GM19240 (cell line): ENCODE measurements around the gene JPH3.

Experiments
- DNase-seq: peaks from one replicate; pipeline ENCODE4 v3.0.0; 2011; ENCODE audit warnings: low spot score; ENCODE audit not compliant: insufficient read length

Gene JPH3

DNA sequence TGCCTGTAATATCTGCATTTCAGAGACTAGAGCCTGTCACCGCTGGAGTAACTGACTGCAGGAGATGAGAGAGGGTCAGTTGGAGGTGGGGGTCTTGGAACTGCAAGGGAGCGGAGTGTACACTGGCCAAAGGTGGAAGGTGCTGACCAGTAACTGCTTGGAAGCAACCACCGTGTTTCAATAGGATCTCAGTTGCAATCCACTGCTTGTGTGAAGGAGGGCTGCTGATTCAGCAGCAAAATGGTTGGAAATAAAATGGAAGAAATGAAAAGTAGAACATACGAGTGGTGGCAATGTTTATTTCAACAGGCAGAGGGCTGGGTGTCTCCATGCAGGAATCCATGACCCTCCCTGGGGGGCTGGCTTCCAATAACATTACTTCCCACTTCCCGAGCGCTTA is 2.1 kb upstream of the JPH3 start:
- DNase-seq: no peak

DNA sequence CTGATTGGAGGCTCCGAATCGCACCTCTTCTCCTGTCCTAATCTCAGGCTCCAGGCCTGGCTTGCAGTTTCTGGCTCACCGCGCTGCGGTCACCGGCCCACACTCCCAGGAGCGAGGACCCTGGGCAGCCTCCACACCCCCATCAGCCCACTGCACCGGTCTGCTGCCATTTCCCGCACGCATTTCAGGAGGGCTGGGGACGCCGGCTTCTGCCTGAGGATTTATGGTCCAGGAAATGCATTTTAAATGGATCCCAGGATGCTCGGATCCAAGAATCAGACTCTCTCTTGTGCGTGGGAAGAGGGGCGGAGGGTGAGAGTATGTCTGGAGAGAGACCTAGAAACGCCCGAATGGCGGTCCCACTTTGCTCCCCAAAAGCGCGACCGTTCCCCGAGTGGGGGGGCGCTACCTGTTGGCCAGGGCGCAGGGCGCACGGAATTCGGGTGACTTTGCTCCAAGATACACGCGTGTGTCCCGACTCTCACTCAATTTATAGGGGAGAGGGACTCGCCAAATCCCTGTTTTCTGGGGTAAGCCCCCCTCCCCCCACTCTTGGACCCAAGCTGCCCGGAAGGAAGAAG is 817 bp upstream of the JPH3 start:
- no peak for DNase-seq

DNA sequence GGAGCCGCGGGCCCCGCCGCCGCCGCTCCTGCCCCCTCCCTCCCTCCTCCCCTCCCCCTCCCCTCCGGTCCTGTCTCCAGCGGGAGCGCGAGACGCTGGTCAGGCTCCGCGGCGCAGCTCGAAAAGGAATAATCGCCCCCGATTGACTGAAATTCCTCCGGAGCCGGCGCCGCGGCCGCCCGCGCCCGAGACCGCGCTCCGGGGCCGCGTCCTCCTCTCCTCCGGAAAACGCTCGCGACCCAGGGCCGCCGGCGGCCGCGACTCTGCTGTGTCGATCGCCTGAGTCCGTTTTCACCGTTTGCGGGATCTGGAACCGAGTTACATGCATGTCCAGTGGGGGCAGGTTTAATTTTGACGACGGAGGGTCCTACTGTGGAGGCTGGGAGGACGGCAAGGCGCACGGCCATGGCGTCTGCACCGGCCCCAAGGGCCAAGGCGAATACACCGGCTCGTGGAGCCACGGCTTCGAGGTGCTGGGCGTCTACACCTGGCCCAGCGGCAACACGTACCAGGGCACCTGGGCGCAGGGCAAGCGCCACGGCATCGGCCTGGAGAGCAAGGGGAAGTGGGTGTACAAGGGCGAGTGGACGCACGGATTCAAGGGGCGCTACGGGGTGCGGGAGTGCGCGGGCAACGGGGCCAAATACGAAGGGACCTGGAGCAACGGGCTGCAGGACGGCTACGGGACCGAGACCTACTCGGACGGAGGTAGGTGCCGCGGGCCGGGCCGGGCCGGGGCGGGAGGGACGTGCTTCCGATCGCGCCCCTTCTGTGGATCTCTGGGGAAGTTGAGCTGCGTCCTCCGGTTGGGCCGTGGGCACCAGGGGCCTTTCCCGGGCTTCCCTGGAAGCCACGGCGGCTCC is 744 bp downstream of the JPH3 start:
- no peak for DNase-seq

DNA sequence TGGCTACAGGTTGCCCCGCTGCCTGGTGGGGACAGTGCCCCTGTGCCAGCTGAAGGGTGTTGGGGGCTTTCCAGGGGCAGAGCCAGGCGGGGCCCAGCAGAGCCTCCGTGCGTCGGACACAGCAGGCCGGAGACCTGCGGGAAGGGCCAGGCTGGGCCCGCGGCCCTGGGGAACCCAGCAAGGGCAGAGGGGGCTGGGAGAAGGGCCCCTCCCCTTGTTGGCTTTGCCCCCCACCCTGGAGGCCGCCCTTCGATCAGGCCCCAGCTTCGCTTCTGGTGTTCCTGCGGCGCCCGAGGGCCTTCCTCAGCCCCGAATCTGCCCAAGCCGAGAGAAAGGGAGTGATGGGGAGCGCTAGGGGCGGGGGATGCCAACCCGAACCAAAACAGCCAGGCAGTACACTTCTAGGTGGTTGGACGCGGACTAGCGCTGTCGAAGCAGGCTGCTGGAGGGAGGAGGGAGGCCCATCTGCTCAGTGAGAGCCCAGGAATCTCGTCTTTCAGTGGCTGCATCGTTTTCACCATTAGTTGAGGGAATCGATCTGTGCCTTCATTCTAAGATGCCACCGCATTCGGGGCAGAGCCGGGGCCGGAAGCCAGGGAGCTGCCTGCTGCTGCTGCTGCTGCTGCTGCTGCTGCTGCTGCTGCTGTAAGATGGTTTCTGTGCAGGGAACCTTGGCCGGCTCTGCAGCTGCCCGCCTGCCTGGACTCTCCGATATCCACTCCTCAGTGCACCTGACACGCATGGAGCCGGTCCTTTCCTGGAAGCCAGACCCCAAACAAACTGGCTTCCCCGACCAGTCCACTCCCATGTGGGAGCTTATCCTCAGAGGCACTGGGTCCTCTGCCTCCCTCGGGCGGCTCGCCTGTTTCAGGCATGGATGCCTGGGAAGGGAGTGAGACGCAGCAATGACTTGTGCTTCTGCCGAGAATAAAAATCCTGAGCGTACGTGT is 1.7 kb downstream of the JPH3 start:
- DNase-seq: no peak

DNA sequence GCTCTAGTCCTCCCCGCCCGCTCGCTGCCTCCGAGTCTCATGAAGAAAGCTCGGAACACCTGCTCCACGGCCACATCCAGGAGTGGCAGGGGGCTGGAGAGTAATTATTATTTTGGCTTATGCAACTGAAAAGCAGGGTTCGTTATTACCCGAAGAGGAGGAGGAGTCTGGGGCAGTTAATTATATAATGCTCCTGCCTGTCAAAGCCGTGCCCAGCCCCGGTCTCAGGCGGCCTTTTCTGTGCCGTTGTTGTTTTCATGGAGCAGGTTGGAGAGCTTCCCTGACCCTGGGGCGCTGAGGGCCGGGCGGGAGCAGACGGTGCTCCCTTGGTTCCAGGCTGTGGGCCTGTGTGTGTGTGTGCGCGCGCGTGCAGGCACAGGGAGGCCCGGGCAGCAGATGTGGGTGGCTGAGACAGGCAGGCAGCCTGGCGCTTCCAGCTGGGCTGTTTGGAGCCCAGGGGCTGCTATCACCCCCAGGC is 2.4 kb downstream of the JPH3 start:
- DNase-seq: no peak

DNA sequence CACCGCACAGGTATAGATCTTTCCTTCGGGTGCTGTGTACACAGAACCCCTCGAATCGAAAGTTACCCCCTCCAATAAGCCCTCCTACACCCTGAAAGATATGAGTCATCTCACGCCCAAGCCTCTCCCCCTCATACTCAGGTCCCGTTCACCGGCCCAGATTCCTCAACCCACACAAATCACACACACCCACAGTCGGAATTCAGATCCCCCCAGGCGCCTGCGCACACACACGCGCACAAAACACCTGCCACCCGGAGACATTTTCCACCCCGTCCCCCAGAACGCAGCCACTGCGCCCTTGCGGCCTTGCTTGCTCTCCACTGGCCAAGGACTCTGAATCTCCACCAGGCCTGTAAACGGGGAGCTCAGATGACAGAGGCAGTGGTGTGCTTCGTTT is 4.9 kb downstream of the JPH3 start:
- no peak for DNase-seq

DNA sequence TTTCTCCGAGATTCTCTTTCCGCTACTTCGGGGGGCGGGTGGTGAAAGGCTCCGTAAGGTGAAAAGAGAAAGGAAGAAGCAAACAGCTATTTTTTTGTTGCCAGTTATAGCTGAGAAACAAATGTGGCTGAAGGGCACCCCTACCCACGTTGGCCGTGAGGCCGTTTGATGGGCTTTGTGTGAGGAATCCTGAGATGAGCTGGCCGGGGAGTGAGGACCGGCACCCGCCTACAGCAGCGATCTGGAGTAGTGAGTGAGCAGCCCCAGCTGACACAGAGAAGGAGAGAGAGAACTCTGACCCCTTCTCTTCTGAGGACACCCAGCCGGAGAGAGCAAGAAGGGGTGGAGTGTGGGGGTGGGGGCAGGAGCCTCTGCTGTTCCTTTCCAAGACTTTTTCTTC is 5.6 kb downstream of the JPH3 start:
- no peak for DNase-seq

DNA sequence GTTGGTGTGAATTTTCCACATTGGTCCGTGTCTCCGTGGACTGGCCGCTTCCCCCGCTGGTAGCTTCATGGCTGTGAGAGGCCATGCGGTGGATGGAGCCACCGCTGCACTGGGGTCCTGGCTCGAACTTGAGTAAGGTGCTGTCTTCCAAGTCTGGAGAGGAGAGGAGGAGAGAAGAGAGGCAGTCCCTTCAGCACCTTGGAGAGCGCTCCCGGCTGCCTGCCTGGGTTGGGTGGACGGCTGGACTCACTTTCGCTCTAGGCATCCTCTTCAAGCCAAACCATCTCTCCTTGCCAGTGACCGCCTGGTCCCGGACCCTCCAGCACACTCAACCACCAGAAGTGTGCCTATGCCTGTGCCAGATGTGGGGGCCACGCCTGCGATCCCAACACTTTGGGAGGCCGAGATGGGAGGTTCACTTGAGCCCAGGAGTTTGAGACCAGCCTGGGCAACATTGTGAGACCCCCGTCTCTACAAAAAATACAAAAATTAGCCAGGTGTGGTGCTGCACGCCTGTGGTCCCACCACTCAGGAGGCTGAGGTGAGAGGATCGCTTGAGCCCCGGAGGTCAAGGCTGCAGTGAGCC is 6.2 kb downstream of the JPH3 start:
- DNase-seq: peak; percentile 55

DNA sequence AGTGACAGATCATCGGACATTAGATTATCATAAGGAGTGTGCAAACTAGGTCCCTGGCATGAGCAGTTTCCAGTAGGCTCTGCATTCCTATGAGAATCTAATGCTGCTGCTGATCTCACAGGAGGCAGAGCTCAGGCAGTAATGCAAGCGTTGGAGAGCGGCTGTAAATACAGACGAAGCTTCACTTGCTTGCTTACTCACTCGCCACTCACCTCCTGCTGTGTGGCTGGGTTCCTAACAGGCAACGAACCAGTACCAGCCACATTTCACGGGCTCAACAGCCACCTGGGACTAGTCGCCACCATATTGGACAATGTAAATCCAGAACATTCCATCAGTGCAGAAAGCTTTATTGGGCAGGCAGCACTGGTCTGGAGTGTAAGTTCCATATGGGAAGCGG is 7.7 kb downstream of the JPH3 start:
- no peak for DNase-seq

DNA sequence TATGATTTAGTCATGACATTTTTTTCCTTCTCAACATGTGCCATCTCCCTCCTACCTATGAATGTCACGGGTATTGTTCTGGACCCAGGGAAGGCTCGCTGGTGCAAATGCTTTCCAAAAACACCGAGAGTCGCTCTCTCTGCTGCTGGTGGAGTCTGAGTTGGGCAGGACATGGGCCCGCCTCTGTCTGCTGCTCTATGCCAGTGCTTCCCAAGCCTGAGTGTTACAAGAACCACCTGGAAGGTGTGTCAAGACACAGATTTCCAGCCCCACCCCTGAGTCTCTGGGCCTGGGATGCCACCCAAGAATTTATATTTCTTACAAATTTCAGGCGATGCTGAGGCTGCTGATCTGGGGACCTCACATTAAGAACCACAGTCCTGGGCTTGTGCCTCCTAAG is 9.1 kb downstream of the JPH3 start:
- no peak for DNase-seq

DNA sequence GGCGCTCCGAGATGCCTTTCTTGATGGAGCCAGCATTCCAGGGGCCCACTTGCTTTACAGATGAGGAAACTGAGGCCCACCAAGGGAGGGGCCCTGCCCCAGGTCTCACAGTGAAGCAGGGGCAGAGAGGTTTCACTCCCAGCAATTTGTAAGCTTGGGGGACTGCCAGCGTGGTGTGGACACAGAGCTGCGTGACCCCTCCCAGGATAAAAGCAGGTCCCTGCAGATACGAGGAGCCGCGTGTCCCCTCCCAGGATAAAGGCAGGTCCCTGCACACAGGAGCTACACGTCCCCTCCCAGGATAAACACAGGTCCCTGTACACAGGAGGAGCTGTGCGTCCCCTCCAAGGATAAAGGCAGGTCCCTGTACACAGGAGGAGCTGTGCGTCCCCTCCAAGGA is 11.7 kb downstream of the JPH3 start:
- no peak for DNase-seq

DNA sequence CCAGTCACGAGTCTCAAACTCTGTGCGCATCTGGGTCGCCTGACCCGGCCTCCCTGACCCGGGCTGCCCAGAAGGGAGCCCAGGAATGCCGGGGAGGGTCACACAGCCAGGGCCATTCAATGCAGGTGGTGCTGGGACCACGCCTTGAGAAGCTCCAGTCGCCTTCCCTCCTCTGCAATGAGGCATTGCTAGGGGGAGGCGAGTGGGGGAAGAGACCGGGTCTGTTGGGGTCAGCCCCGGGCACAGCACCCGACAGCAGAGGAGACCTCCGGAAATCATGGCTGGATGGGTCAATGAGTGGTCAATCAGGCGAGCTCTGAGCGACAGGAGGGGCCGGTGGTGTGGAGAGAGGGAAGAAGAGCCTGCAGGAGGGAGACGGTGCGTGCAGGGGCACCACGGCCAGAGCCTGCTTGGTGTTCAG is 13.3 kb downstream of the JPH3 start:
- DNase-seq: no peak

DNA sequence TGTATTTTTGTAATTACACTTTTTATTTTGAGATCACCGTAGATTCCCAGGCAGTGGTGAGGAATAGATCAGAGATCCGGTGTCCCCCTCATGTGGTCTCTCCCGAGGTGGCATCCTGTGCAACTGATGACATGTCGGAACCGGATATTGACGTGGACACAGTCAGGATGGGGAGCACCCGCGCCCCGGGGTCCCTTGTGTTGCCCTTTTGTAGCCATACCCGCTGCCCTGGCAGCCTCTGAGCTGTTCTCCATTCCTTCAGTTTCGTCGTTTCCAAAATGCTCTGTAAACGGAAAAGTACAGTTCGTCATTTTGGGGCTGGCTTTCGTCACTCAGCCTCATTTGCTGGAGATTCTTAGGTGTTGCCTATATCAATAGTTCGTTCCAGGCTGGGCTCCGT is 14.2 kb downstream of the JPH3 start:
- no peak for DNase-seq

DNA sequence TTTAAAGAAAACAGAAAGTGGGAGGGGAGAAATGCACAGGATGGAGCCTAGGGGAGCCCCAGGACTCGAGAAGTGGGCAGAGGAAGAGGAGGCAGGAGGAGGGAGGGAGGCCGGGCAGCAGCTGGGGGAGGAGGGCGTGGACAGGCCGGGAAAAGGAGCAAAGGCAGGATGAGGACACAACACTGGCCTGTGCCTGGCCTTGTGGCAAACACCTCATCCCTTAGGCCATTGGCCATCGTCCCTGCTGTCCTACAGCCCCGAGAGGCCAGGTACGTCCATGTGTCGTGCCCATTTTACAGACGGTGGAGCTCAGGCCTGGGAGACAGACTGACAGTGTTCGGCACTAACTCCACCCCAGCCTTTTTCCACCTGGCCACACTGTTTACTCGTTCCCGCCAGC is 15.9 kb downstream of the JPH3 start:
- no peak for DNase-seq

DNA sequence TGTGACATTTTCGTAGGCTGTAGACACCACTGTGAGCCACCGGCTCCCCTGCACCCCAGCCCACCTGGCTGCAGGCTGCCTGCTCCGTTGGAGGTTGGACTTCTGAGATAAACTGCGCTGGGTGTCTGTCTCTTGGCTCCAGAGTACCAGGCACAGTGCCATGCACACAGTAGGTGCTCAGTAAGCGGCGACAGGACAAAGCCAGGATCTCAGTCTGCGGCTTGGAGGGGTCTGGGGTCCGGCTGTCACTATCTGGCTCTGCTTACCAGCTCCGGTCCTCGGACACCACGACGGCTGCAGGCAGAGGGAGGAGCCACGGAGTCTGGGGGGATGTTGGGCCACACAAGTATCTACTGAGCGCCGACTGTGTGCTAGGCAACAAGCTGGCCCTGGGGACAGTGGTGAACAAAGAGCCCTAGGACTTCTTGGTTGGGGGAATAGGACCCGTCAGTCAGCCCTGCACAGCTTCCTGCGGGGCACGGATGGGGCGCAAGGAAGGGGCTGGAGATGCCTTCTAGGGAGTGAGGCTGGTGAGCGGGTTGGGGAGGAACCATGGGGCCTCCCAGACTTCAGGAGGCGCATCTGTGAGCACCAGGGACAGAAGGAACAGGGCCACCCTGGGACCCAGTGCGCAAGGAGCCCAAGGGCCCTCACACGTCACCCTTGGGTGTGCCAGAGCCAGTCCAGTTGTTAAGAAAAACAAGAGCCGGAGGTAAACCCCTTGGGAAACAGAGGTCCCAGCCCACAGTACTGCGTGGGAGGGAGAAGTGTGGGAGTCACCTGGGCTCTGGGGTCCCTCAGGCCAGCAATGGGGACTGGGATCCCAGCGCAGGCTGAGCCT is 17.3 kb downstream of the JPH3 start:
- no peak for DNase-seq

DNA sequence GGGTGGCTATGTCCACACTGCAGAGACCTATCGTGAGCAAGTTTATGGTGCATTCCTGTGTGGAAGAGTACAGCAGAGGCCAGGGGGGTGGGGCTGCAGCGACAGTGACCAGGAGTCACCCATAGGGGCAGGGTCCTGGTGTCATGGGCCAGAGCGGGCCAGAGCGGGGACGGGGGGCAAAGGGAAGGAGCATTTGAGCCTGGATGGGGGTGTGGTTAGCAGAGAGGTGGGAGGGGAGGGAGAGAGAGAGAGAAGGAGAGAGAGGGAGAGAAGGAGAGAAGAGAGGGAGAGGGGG is 17.8 kb downstream of the JPH3 start:
- DNase-seq: no peak

DNA sequence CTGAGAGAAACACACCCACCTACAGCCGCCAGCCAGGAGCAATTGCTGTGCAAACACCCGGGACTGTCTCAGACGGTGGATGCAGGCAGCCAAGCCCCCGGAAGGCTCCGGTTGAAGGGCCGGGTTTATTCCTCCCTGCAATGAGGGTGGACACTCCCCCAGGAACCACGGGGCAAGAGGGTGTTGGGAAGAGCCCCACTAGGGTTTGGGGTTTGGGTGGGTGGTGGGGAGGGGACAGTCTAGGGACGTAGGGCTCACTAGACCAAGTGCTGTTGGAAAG is 19.2 kb downstream of the JPH3 start:
- DNase-seq: no peak

DNA sequence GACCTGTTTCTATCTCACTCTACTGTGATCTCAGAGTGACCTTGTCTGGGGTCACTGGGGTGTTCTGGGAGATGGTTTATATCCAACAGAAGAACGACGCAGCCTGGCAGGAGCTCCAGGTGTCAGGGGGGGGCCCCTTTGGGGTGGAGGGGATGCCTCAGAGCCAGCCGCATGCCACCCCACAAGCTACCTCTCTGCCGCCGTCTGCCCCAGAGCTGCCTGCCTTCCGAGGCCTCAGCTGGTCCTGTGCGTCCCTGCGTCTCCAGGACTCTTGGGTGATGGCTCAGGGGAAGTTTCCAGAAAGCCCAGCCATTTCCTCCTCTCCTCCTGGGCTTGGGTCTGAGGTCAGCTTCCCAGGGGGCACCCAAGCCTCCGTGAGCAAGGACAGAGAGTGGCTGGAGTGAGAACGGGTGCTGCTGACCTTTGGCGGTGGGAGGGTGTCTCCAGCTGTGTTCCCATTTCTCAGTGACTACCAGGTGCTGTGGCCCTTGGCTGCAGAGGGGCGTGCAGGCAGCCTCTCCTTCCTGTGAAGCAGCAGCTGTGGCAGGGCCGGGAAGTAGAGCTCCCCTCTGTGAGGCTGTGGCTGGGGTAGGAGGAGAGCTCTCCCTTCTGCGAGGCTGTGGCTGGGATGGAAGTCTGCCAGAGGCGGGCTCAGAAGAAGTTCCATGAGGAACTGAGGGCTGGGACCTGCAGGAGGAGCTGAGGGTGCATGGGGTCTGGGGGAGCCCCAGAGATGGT is 19.8 kb downstream of the JPH3 start:
- DNase-seq: no peak

DNA sequence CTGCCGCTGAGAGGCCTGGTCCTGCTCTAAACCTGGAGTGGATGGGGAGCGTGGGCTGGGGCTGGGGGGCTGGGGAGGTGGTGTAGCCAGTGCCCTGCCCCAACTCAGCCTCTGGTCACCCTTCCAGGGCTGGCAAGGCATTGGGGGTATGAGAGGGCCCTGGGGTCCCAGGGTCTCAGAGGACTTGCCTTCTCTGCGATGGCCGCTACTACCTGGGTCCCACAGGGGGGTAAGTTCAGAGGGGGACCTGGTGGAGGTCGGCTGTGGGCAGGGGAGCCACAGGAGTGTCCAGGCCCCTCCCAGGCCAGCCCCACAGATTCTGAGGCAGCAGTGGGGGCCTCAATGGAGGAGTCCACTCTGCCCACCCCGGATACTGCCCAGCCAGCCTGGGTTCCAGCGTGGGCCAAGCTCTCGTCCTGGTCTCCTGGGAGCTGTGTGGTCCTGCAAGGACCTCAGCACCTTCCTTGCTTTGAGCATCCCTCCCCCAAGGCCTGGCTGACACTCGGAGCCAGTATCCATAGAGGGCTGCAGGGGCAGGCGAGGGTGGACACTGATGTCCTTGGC is 20.5 kb downstream of the JPH3 start:
- no peak for DNase-seq

DNA sequence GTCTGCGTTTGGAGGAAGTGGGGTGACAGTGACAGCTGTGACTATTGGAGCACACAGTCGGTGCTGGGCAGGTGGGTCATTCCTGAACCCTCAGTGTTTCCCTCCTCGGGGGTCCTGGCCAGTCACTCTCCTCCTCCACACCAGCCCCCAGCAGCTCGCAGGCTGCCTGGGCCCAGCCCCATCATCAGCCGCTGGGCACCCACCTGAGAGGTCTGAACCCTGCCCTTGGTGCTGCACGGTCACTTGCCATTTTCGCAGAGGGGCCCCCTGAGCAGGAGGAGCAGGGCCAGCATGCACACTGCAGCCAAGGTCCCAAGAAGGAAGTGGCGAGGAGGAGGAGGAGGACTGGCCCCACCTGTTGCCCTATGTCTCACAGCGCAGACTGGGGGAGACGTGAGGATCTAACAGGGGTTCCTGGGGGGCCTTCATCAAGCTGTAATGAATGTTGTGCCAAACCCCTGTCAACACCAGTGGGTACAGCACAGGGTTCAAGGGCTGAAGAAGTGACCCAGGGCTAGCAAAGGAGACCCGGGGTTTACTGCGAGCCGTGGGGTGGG is 23.0 kb downstream of the JPH3 start:
- no peak for DNase-seq
